ENCODE results near the gene PSD4. TPM values are rescaled to one million over a fixed set of nuclear protein-coding genes. Genes with fewer than 3 reads are reported as not detected.

The PSD4 gene
- total RNA-seq, 6 donors from 2014 or later: 44.0 to 101 (median 60.4) TPM

- Histone ChIP-seq H3K9me3 (no peaks in the 10 kb centered on the region), H3K4me3 (peak overlapping the region in 3 of 4 donors; percentile 7 to 40 (median 15)), H3K27me3 (no peaks in the 10 kb centered on the region), H3K36me3 (peaks cover 0 to 3% (median 0%) of the 10 kb centered on the region in 4 donors), H3K4me1 (peaks cover 4 to 11% (median 5%) of the 10 kb centered on the region in 4 donors), H3K27ac (peak overlapping the region; percentile 52 to 82 (median 68))
- TF ChIP-seq EP300 (IDR thresholded peaks at IDR 0.05) (no peak), POLR2AphosphoS5 (IDR thresholded peaks at IDR 0.05) (no peak), POLR2A (IDR thresholded peaks at IDR 0.05) (no peak), CTCF (IDR thresholded peaks at IDR 0.05) (no peak)
- 76 to 80% methylated on average over 13 to 15 of the region's 15 CpGs for WGBS, 2 donors
- DNase-seq (no peak), ATAC-seq (ENCODE audit: low FRiP score in 2 of 2) (no peak)
Observed at GRCh38 chr2:113127646-113128570, 45.9 kb upstream of the PSD4 start.

GRCh38 chr2:113129519-113130078 is 44.2 kb upstream of the PSD4 start:
- 100% methylated on average over 1 to 2 of the region's 2 CpGs for WGBS, 2 donors
- peaks cover 0 to 3% (median 0%) of the 10 kb centered on the region in 4 donors for H3K36me3 ChIP-seq
- TF ChIP-seq CTCF (IDR thresholded peaks at IDR 0.05): no peak
- TF ChIP-seq EP300 (IDR thresholded peaks at IDR 0.05): no peak

GRCh38 chr2:113131352-113132185 is 42.2 kb upstream of the PSD4 start:
- Histone ChIP-seq H3K4me1 (no peaks in the 10 kb centered on the region), H3K36me3 (peaks cover 0 to 3% (median 0%) of the 10 kb centered on the region in 4 donors), H3K4me3 (no peak overlapping the region), H3K27ac (no peak overlapping the region), H3K27me3 (no peaks in the 10 kb centered on the region), H3K9me3 (no peaks in the 10 kb centered on the region)
- ATAC-seq (ENCODE audit: low FRiP score in 2 of 2) (no peak), DNase-seq (peak in 1 of 2 donors; percentile 10)
- no peak for TF ChIP-seq EP300 (IDR thresholded peaks at IDR 0.05)
- no peak for TF ChIP-seq CTCF (IDR thresholded peaks at IDR 0.05)
- 88 to 96% methylated on average over 4 to 7 of the region's 7 CpGs for WGBS, 2 donors

More at GRCh38 chr2:113129519-113130078, 44.2 kb upstream of the PSD4 start:
- no peaks in the 10 kb centered on the region for H3K9me3 ChIP-seq
- H3K27ac ChIP-seq: no peak overlapping the region
- no peak for DNase-seq
- no peaks in the 10 kb centered on the region for H3K27me3 ChIP-seq
- ATAC-seq (ENCODE audit: low FRiP score in 2 of 2): no peak
- H3K4me1 ChIP-seq: peaks cover 0 to 6% (median 4%) of the 10 kb centered on the region in 4 donors
- H3K4me3 ChIP-seq: peak overlapping the region in 1 of 4 donors; percentile 40

- H3K4me3 ChIP-seq: no peak overlapping the region
Observed at GRCh38 chr2:113132414-113133021, 41.3 kb upstream of the PSD4 start.

More at GRCh38 chr2:113132414-113133021, 41.3 kb upstream of the PSD4 start:
- TF ChIP-seq POLR2A (IDR thresholded peaks at IDR 0.05): no peak
- TF ChIP-seq CTCF (IDR thresholded peaks at IDR 0.05): no peak
- TF ChIP-seq POLR2AphosphoS5 (IDR thresholded peaks at IDR 0.05): no peak
- TF ChIP-seq EP300 (IDR thresholded peaks at IDR 0.05): no peak
- peaks cover 0 to 3% (median 0%) of the 10 kb centered on the region in 4 donors for H3K36me3 ChIP-seq
- no peak overlapping the region for H3K27ac ChIP-seq
- peak in 1 of 2 donors; percentile 20 for DNase-seq
- no peaks in the 10 kb centered on the region for H3K4me1 ChIP-seq
- 90 to 91% methylated on average over 16 to 17 of the region's 17 CpGs for WGBS, 2 donors
- H3K27me3 ChIP-seq: no peaks in the 10 kb centered on the region
- no peak for ATAC-seq (ENCODE audit: low FRiP score in 2 of 2)
- H3K9me3 ChIP-seq: no peaks in the 10 kb centered on the region
